ENCODE measurements around the gene MMP24. TPM values are rescaled to one million over a fixed set of nuclear protein-coding genes. Genes with fewer than 3 reads are reported as not detected.

The MMP24 gene
- total and polyA plus RNA-seq, 2 of the 13 experiments (the other 11 are each of a cell fraction or from before 2014, with no cell fraction given), result 0.29 to 0.35 TPM

DNA sequence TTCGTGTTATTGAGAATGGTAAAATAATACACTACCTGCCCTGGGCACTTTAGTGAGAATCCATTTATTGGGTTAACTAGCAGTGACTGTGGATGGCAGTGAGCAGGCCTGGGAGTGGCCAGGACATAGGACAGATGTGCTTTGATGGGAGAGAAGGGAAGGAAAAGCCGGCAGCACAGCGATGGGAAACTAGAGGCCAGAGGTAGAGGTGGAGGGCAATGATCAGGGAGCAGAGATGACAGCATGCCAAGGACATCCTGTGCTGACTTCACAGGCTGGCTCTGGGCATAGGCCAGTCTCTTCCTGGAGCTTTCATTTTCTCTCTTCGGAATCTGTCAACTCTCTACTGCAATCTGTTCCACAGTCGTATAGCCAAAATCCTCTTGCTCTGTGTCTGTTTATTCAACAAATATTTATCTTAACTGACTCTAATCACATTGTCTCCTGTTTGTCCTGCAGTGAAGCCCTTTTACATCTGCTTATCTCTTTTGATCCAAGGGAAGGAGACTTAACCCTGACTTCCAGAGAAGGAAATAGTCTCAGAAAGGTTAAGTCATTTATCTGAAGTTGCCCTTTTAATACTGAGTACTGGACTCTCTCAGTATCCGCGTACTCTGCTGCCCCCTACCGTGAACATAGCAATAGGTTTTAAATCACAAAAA is 18.4 kb upstream of the MMP24 start (continued):
- TF ChIP-seq, protein P1, sequence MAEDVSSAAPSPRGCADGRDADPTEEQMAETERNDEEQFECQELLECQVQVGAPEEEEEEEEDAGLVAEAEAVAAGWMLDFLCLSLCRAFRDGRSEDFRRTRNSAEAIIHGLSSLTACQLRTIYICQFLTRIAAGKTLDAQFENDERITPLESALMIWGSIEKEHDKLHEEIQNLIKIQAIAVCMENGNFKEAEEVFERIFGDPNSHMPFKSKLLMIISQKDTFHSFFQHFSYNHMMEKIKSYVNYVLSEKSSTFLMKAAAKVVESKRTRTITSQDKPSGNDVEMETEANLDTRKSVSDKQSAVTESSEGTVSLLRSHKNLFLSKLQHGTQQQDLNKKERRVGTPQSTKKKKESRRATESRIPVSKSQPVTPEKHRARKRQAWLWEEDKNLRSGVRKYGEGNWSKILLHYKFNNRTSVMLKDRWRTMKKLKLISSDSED (CRISPR knock-in tag; IDR thresholded peaks at IDR 0.05), result no peak
- TF ChIP-seq ZNF710 (CRISPR knock-in tag; IDR thresholded peaks at IDR 0.05; ENCODE audit: borderline replicate concordance) (peak; percentile 87; the same call in 1 of the 2 replicates), SMARCE1 (IDR thresholded peaks at IDR 0.05; ENCODE audit: borderline replicate concordance) (no peak), MEIS2 (CRISPR knock-in tag; IDR thresholded peaks at IDR 0.05) (peak; percentile 38; the same call in 1 of the 2 replicates), USF2 (IDR thresholded peaks at IDR 0.05; ENCODE audit: low read depth, low read length) (no peak), USF2 (CRISPR knock-in tag; IDR thresholded peaks at IDR 0.05; ENCODE audit: borderline replicate concordance) (no peak), GPN1 (CRISPR knock-in tag; IDR thresholded peaks at IDR 0.05; ENCODE audit: borderline replicate concordance) (no peak), DMTF1 (CRISPR knock-in tag; IDR thresholded peaks at IDR 0.05) (no peak), PHF21A (CRISPR knock-in tag; IDR thresholded peaks at IDR 0.05) (peak; percentile 67), ETV6 (CRISPR knock-in tag; conservative IDR thresholded peaks at IDR 0.05) (peak; percentile 50; the same call in 1 of the 2 replicates), ARID3A (IDR thresholded peaks at IDR 0.05; ENCODE audit: low read depth, low read length) (peak; percentile 74), ZNF205 (CRISPR knock-in tag; IDR thresholded peaks at IDR 0.05) (no peak), CREB1 (IDR thresholded peaks at IDR 0.05) (no peak), CREB1 (CRISPR knock-in tag; IDR thresholded peaks at IDR 0.05) (peak; percentile 37; the same call in 1 of the 2 replicates)
- TF ChIP-seq, protein P2, sequence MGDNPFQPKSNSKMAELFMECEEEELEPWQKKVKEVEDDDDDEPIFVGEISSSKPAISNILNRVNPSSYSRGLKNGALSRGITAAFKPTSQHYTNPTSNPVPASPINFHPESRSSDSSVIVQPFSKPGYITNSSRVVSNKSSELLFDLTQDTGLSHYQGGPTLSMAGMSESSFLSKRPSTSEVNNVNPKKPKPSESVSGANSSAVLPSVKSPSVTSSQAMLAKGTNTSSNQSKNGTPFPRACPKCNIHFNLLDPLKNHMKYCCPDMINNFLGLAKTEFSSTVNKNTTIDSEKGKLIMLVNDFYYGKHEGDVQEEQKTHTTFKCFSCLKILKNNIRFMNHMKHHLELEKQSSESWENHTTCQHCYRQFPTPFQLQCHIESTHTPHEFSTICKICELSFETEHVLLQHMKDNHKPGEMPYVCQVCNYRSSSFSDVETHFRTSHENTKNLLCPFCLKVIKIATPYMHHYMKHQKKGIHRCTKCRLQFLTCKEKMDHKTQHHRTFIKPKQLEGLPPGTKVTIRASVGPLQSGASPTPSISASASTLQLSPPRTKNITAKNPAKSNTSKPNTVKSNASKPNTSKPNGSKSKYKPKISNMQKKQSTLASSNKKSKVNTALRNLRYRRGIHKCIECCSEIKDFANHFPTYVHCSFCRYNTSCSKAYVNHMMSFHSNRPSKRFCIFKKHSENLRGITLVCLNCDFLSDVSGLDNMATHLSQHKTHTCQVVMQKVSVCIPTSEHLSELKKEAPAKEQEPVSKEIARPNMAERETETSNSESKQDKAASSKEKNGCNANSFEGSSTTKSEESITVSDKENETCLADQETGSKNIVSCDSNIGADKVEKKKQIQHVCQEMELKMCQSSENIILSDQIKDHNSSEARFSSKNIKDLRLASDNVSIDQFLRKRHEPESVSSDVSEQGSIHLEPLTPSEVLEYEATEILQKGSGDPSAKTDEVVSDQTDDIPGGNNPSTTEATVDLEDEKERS (CRISPR knock-in tag; IDR thresholded peaks at IDR 0.05), result no peak

Measured in HepG2 (cell line).